Neural cell (in vitro differentiated cells): ENCODE measurements around the gene NOP10. TPM values are rescaled to one million over a fixed set of nuclear protein-coding genes. Genes with fewer than 3 reads are reported as not detected.

Source experiments
- H2AFZ ChIP-seq: fragments of 200-600, 300-800 bp; sonication (generic), shearing (Covaris generic); 2 replicates; pipeline ENCODE4 v1.6.0; 2014; ENCODE audit warnings: low read depth, mild to moderate bottlenecking, antibody characterized with exemption, low read length, moderate library complexity
- H3F3A ChIP-seq: fragments of 200-600 bp; shearing (Covaris generic); 2 replicates; pipeline ENCODE4 v1.6.1; 2016; ENCODE audit warnings: mild to moderate bottlenecking, moderate library complexity, mixed read lengths, antibody characterized with exemption, low read length; ENCODE audit not compliant: insufficient read depth, poor library complexity, severe bottlenecking
- H3K27ac ChIP-seq: fragments of 200-600, 300-800 bp; sonication (generic), shearing (Covaris generic); 2 replicates; pipeline ENCODE4 v1.5.1; 2014; ENCODE audit warnings: mild to moderate bottlenecking, low read length, moderate library complexity
- H3K27me3 ChIP-seq: fragments of 300-800, 200-600 bp; sonication (generic), shearing (Covaris generic); 2 replicates; pipeline ENCODE4 v1.6.0; 2014; ENCODE audit warnings: mild to moderate bottlenecking, low read depth, low read length, moderate library complexity; ENCODE audit not compliant: insufficient read depth
- H3K36me3 ChIP-seq: fragments of 300-800, 200-600 bp; sonication (generic), shearing (Covaris generic); 2 replicates; pipeline ENCODE4 v1.5.1; 2014; ENCODE audit warnings: mild to moderate bottlenecking, antibody characterized with exemption, low read length, moderate library complexity; ENCODE audit not compliant: insufficient read depth
- H3K4me2 ChIP-seq: fragments of 300-800, 200-600 bp; sonication (generic), shearing (Covaris generic); 2 replicates; pipeline ENCODE4 v1.6.0; 2014; ENCODE audit warnings: mild to moderate bottlenecking, low read length
- H3K4me3 ChIP-seq: fragments of 300-800, 200-600 bp; sonication (generic), shearing (Covaris generic); 2 replicates; pipeline ENCODE4 v1.5.1; 2014; ENCODE audit warnings: mild to moderate bottlenecking, low read length, moderate library complexity
- H3K79me2 ChIP-seq: fragments of 200-600 bp; shearing (Covaris generic); replicated peaks from 2 replicates; pipeline ENCODE4 v1.6.0; 2014; ENCODE audit warnings: mild to moderate bottlenecking, low read length, moderate library complexity; ENCODE audit not compliant: insufficient read depth
- H3K9ac ChIP-seq: fragments of 300-800, 200-600 bp; sonication (generic), shearing (Covaris generic); 2 replicates; pipeline ENCODE4 v1.6.1; 2016; ENCODE audit warnings: mild to moderate bottlenecking, low read length, mixed read lengths
- H3K9me2 ChIP-seq: fragments of 200-600 bp; shearing (Covaris generic); 2 replicates; pipeline ENCODE4 v1.6.1; 2016; ENCODE audit warnings: mild to moderate bottlenecking, low read length, mixed read lengths; ENCODE audit not compliant: insufficient read depth
- H3K9me3 ChIP-seq: fragments of 200-600, 300-800 bp; sonication (generic), shearing (Covaris generic); 2 replicates; pipeline ENCODE4 v1.6.1; 2016; ENCODE audit warnings: mild to moderate bottlenecking, mixed run types, low read length, moderate library complexity, mixed read lengths
- H4K20me1 ChIP-seq: fragments of 200-600 bp; shearing (Covaris generic); 2 replicates; pipeline ENCODE4 v1.6.1; 2016; ENCODE audit warnings: mild to moderate bottlenecking, mixed run types; ENCODE audit not compliant: insufficient read depth
- EP300 ChIP-seq: fragments of 450-650 bp; conservative IDR thresholded peaks from 2 replicates; pipeline ENCODE4 v1.6.1; 2014; ENCODE audit warnings: antibody characterized with exemption, mild to moderate bottlenecking, moderate library complexity; ENCODE audit not compliant: poor library complexity, severe bottlenecking
- EZH2 ChIP-seq: fragments of 200-600, 300-800 bp; shearing (Covaris generic), sonication (generic); IDR thresholded peaks from 2 replicates; pipeline ENCODE4 v1.6.1; 2014; ENCODE audit warnings: antibody characterized with exemption, low read length, borderline replicate concordance, mild to moderate bottlenecking; ENCODE audit not compliant: insufficient read depth, poor library complexity, severe bottlenecking
- MXI1 ChIP-seq: fragments of 450-650 bp; conservative IDR thresholded peaks from 2 replicates; pipeline ENCODE4 v1.6.1; 2014; ENCODE audit warnings: antibody characterized with exemption, mild to moderate bottlenecking; ENCODE audit not compliant: poor library complexity, severe bottlenecking
- POLR2AphosphoS5 ChIP-seq: IDR thresholded peaks from 2 replicates; pipeline ENCODE4 v1.6.1; 2012
- RAD21 ChIP-seq: fragments of 450-650 bp; conservative IDR thresholded peaks from 2 replicates; pipeline ENCODE4 v1.6.1; 2014; ENCODE audit warnings: antibody characterized with exemption, mild to moderate bottlenecking, moderate library complexity
- SMC3 ChIP-seq: fragments of 450-650 bp; conservative IDR thresholded peaks from 2 replicates; pipeline ENCODE4 v1.6.1; 2014; ENCODE audit warnings: antibody characterized with exemption, mild to moderate bottlenecking, moderate library complexity; ENCODE audit not compliant: poor library complexity
- TAF1 ChIP-seq: IDR thresholded peaks from 2 replicates; pipeline ENCODE4 v1.6.1; 2012; ENCODE audit warnings: low read depth
- polyA plus RNA-seq: library from polyadenylated mRNA; depleted of rRNA; stranded (reverse); fragments of >200 nt; gene quantifications from 2 replicates; pipeline ENCODE4 v1.2.3, GENCODE V29; 2014
- TF ChIP-seq, protein P1 (sequence below): IDR thresholded peaks from 2 replicates; pipeline ENCODE4 v1.6.1; 2012; ENCODE audit warnings: borderline replicate concordance
- TF ChIP-seq, protein P2 (sequence below): fragments of 450-650 bp; IDR thresholded peaks from 2 replicates; pipeline ENCODE4 v1.5.1; 2014; ENCODE audit warnings: antibody characterized with exemption, mild to moderate bottlenecking, moderate library complexity; ENCODE audit not compliant: poor library complexity, severe bottlenecking

Gene NOP10
- polyA plus RNA-seq, 1 donor from 2014 or later = 263 TPM

DNA sequence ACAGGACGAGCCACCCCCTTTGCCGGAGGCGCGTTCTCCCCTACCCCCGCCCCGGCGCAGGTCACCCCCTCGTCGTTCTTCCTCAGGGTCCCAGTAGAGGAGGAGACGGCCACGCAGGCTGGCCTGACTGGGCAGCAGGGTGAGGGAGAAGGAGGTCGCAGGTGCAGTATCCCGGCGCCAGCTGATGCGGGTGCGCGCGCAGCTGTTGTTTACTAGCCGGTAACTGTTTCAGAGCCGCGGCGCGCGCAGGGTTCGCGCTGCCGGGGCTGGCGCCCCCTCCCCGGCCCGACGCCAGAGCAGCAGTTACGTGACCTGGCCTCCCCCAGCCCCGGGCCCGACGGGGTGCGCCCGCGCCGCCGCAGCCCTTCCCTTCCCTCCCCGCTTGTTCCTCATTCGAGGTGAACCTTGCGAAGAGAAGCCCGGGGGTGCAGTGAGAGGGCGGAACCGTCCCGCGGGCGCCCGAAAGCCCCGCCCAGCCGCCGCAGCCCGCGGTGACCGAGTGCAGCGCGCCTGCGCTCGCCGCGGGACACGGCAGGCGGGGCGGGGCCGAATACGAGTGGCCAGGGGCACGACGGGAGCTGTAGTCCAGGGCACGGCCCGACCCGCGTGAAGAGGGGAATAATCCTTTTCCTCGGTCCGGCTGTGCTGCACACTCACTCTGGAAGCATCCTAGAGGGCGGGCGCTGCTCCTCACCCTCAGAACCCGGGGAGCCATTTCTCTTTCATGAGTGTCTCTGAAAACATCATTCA is 5.2 kb downstream of the NOP10 start, which contains the start of gene SLC12A6:
Gene SLC12A6, minus strand, starts transcription at position 225 of the 750 bp plus-strand sequence. CDS start 1,101 bp downstream, outside the sequence.
- Histone ChIP-seq H3K27me3 (no peaks in the 10 kb centered on the region), H3F3A (no peaks in the 10 kb centered on the region), H3K9me3 (no peaks in the 10 kb centered on the region), H3K4me3 (peak within 1 kb of the TSS; percentile 99), H3K79me2 (peaks cover 21% of the 10 kb centered on the region), H2AFZ (peak within 1 kb of the TSS; percentile 94), H3K9me2 (no peaks in the 10 kb centered on the region), H3K27ac (peak within 1 kb of the TSS; percentile 71), H3K4me2 (peak within 1 kb of the TSS; percentile 96), H4K20me1 (no peaks in the 10 kb centered on the region), H3K9ac (peak within 1 kb of the TSS; percentile 79), H3K36me3 (no peaks in the 10 kb centered on the region)
- no peak for TF ChIP-seq EZH2
- peak; percentile 44 for TF ChIP-seq RAD21
- peak; percentile 66 for TF ChIP-seq EP300
- TF ChIP-seq MXI1 = peak; percentile 77
- peak; percentile 76 for TF ChIP-seq TAF1
- TF ChIP-seq, protein P1, sequence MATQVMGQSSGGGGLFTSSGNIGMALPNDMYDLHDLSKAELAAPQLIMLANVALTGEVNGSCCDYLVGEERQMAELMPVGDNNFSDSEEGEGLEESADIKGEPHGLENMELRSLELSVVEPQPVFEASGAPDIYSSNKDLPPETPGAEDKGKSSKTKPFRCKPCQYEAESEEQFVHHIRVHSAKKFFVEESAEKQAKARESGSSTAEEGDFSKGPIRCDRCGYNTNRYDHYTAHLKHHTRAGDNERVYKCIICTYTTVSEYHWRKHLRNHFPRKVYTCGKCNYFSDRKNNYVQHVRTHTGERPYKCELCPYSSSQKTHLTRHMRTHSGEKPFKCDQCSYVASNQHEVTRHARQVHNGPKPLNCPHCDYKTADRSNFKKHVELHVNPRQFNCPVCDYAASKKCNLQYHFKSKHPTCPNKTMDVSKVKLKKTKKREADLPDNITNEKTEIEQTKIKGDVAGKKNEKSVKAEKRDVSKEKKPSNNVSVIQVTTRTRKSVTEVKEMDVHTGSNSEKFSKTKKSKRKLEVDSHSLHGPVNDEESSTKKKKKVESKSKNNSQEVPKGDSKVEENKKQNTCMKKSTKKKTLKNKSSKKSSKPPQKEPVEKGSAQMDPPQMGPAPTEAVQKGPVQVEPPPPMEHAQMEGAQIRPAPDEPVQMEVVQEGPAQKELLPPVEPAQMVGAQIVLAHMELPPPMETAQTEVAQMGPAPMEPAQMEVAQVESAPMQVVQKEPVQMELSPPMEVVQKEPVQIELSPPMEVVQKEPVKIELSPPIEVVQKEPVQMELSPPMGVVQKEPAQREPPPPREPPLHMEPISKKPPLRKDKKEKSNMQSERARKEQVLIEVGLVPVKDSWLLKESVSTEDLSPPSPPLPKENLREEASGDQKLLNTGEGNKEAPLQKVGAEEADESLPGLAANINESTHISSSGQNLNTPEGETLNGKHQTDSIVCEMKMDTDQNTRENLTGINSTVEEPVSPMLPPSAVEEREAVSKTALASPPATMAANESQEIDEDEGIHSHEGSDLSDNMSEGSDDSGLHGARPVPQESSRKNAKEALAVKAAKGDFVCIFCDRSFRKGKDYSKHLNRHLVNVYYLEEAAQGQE = peak; percentile 85
- TF ChIP-seq POLR2AphosphoS5 = peak; percentile 82
- TF ChIP-seq, protein P2, sequence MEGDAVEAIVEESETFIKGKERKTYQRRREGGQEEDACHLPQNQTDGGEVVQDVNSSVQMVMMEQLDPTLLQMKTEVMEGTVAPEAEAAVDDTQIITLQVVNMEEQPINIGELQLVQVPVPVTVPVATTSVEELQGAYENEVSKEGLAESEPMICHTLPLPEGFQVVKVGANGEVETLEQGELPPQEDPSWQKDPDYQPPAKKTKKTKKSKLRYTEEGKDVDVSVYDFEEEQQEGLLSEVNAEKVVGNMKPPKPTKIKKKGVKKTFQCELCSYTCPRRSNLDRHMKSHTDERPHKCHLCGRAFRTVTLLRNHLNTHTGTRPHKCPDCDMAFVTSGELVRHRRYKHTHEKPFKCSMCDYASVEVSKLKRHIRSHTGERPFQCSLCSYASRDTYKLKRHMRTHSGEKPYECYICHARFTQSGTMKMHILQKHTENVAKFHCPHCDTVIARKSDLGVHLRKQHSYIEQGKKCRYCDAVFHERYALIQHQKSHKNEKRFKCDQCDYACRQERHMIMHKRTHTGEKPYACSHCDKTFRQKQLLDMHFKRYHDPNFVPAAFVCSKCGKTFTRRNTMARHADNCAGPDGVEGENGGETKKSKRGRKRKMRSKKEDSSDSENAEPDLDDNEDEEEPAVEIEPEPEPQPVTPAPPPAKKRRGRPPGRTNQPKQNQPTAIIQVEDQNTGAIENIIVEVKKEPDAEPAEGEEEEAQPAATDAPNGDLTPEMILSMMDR = peak; percentile 45
- peak; percentile 25 for TF ChIP-seq SMC3

DNA sequence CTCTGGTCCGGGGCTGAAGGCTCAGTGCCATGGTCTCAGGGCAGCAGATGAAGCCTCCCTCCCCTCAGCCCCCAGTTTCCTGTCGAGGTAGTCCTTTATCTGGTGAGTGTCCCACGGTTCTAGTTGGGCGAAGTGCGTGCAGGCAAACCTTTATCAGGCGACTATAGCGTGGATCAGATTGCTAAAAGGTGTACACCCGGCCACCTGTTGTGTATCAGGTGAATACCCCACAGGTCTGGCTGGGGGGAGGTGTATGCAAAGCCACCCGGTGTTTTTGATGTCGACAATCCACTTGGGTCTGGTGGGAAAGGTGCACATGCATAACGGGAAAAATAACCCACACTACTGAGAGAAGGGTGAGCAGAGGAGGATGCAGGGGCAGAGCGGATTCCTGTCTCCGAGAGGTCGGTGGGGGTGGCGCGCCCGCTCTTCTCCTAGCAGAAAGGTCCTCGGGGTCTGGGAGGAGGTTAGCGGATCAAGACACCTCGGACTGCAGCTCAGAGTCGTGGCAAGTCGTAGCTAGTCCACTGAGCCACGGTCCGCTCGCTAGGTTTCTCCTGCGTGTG is 5.9 kb downstream of the NOP10 start:
- peak overlapping the region; percentile 99 for H3K4me3 ChIP-seq
- peaks cover 19% of the 10 kb centered on the region for H3K79me2 ChIP-seq
- H3F3A ChIP-seq = no peaks in the 10 kb centered on the region
- H3K27ac ChIP-seq = peak overlapping the region; percentile 71
- no peaks in the 10 kb centered on the region for H3K27me3 ChIP-seq
- peak overlapping the region; percentile 79 for H3K9ac ChIP-seq
- no peaks in the 10 kb centered on the region for H3K36me3 ChIP-seq
- peak overlapping the region; percentile 96 for H3K4me2 ChIP-seq
- H3K9me2 ChIP-seq = no peaks in the 10 kb centered on the region
- TF ChIP-seq EP300 (no peak), RAD21 (no peak), EZH2 (no peak), SMC3 (no peak), MXI1 (no peak), POLR2AphosphoS5 (no peak), TAF1 (no peak)
- TF ChIP-seq, protein P1 = no peak
- TF ChIP-seq, protein P2 = no peak
- peak overlapping the region; percentile 94 for H2AFZ ChIP-seq
- no peaks in the 10 kb centered on the region for H4K20me1 ChIP-seq
- H3K9me3 ChIP-seq = no peaks in the 10 kb centered on the region
